Measurements from ENCODE around the gene C15orf39.

C15orf39 gene

GRCh38 chr15:75174102-75174501 lies 27.6 kb upstream of the C15orf39 start:
- FAIRE-seq = no peak

DNA sequence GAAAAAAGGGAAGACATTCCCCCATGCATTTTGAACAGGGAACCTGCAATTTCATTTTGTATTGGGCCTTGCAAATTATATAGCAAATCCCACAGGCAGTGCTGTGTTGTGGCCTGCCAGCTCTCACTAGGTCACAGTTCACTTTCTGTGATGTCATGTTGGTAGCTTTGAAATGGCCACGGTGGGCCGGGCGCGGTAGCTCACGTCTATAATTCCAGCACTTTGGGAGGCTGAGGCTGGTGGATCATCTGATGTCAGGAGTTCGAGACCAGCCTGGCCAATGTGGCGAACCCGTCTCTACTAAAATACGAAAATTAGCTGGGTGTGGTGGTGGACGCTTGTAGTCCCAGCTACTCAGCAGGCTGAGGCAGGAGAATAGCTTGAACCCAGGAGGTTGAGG lies 27.0 kb upstream of the C15orf39 start:
- no peak for FAIRE-seq

GRCh38 chr15:75176396-75176761 lies 25.3 kb upstream of the C15orf39 start:
- no peak for FAIRE-seq

GRCh38 chr15:75177360-75178071 lies 24.2 kb upstream of the C15orf39 start:
- FAIRE-seq = no peak

- FAIRE-seq = no peak
These were observed 23.3 kb upstream of the C15orf39 start for GRCh38 chr15:75178171-75178937.

GRCh38 chr15:75178938-75179745 lies 22.5 kb upstream of the C15orf39 start:
- no peak for FAIRE-seq

DNA sequence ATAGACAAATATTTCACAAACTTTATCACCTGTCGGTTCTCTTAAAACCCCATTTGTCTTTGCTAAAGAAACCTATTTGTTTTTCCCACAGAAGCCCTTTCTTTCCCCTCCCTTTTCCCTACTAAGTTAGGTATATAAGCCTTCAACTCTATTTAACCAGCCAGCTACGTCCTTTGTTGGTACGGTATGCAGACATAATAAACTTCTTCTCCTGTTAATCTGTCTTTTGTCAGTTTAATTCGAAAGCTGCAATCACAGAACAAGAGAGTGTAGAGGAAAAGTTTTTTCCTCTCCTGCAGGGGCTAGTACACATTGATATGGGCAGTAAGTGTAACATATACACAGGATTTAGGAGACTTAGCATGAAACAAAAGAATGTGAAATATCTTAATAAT lies 21.9 kb upstream of the C15orf39 start:
- no peak for FAIRE-seq

DNA sequence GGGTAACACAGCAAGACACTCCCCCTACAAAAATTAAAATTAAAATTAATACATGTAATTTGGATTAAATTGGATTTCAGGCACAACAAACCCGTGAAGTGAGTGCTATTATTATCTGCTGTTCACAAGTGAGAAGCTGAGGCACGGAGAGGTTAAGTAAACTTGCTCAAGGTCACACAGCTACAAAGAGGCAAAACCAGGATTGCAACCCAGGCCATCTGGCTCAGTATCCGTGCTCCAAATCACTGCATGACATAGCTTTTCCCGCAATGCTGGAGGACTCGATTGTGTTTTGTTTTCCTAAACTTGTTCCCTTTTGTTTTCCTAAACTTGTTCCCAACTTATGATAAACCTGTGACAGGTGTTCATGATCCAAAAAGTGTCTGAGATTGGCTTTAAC lies 19.9 kb upstream of the C15orf39 start:
- no peak for FAIRE-seq

- FAIRE-seq = no peak
These were observed 19.2 kb upstream of the C15orf39 start for GRCh38 chr15:75182187-75183131.

DNA sequence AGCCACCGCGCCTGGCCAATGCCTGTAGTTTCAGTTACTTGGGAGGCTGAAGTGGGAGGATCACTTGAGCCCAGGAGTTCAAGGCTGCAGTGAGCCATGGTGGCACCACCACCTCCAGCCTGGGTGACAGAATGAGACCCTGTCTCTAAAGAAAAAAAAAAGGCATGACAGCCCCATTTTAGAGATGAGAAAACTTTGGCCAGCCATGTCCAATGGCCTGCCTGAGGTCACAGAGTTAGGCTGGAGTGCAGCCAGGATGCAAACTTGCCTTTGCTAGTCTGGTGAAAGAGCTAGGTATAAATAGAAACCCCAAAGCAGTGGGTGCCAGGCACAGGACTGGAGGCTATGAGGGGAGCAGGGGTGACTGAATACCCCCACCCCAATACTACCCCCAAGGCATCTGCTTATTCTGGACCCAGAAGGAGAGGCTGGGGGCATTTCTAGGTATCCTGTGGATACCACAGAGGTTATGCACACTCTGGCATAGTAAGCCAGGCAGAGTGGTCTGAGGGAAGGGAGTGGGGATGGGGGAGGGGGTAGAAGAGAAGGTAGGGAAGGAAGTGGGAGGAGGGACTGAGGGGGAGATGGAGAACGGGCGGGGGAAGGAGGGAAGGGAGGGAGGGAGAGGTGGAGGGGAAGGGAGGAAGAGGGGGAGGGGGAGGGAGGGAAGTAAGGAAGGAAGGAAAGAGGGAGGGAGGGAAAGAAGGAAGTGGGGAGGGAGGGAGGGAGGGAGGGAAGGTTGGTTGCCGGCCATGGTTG lies 16.2 kb upstream of the C15orf39 start:
- FAIRE-seq = no peak

- no peak for FAIRE-seq
These were observed 15.6 kb upstream of the C15orf39 start for GRCh38 chr15:75186044-75186443.

- FAIRE-seq = no peak
These were observed 13.2 kb upstream of the C15orf39 start for GRCh38 chr15:75188499-75188898.

GRCh38 chr15:75191235-75191634 lies 10.4 kb upstream of the C15orf39 start:
- no peak for FAIRE-seq

GRCh38 chr15:75192307-75192706 lies 9.4 kb upstream of the C15orf39 start:
- no peak for FAIRE-seq

GRCh38 chr15:75193272-75193671 lies 8.4 kb upstream of the C15orf39 start:
- FAIRE-seq = no peak

DNA sequence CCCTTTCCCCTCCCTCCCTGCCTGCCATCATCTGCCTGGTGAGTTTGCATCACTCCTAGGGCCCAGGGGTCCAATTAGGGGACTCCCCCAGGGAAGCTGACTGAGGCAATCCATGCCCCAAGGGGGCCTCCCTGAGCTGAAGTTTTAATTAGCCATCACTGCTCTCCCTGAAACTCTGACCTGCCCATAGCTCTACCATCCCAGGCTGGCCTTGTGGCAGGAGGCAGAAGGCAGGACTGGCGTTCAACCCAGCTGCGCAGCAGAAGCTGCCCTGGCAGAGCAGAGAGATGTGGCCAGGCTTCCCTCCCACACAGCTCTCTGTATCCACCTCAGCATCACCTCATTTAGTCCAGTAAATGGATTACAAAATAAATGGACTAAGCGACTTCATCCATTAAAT lies 7.7 kb upstream of the C15orf39 start:
- no peak for FAIRE-seq

DNA sequence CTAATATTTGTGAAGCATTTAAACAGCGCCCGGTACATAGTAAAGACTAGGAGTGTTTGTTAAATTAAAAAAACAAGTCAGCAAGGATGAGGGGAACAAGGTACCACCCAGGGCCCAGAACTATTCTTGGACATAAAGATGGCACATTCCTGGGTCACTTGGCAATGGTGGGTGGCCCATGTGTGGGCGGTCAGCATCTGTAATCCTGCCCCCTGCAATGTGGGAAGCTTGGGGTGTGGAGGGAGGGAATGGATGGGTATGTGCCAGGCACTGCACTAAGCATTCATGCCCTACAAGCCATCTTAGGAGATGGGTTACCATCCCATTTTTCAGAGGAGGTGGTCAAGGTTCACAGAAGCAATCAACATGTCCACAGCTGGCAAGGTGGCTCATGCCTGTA lies 7.3 kb upstream of the C15orf39 start:
- no peak for FAIRE-seq

GRCh38 chr15:75195122-75195765 lies 6.4 kb upstream of the C15orf39 start:
- FAIRE-seq = no peak

DNA sequence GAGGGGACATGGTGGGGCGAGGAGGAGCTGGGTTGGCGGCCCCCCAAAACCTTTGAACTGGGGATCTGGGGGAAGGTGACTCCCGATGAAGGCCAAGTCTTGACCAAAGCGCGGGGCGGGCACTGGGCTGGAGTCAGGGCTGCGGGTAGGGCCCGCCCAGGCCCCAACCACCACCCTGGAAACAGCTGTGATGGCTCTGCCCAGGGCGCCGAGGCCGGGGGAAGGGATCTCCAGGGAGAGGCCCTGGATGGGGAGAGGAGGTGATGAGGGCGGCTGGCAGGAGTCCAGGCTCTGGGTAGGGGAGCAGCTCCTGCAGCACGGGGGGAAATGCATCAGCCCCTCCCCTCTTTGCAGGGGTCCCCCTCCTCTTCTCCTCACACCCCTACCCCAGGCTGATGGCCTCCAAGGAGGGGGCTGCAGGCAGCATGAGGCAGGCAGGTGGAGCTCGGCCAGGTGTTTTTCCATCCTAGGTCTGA lies 5.9 kb upstream of the C15orf39 start:
- FAIRE-seq = no peak

- FAIRE-seq = no peak
These were observed 4.5 kb upstream of the C15orf39 start for GRCh38 chr15:75197062-75197630.
